ENCODE data around the gene PHLDA2. TPM values are rescaled to one million over a fixed set of nuclear protein-coding genes. Genes with fewer than 3 reads are reported as not detected.

PHLDA2 gene
- total RNA-seq, 4 donors from 2014 or later: 0.93 to 3.7 (median 2.3) TPM; not detected in 1

DNA sequence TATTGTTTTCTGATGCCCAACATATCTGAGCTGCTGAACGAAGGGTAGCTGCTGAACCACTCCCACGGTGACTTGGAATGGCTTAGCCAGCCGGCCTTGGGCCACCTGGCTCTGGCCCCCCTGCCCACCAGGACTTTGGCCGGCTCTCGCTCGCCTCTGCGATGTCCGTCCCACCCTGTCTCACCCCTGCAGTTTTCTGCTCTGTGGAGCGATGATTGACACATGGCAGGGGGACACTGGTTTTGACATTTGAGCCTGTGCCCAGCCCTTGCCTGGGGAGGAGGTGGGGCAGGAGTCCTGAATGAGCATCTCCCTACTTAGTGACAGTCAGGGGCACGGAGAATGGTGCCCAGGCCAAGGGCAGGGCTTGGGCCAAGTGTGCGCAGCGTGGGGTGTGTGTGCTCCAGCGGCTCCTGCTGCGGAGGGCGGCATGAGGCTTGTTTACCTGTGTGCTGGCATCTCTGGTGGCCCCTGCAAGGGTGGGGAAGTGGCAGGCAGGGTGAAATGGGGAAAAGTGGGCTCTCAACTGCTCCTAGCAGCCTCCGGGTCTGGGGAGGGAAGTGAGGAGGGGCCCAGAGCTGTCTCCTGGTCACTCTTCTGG lies 27.9 kb downstream of the PHLDA2 start:
- intact Hi-C loops (cut with DNase I): no loop called here
- H3K9me3 ChIP-seq: no peaks in the 10 kb centered on the region
- no peaks in the 10 kb centered on the region for H3K27me3 ChIP-seq
- peaks cover 14 to 36% of the 10 kb centered on the region in 2 donors for H3K4me1 ChIP-seq
- peak overlapping the region; percentile 57 to 77 (median 69) for H3K27ac ChIP-seq
- TF ChIP-seq POLR2A (IDR thresholded peaks at IDR 0.05): no peak
- TF ChIP-seq, protein P1, sequence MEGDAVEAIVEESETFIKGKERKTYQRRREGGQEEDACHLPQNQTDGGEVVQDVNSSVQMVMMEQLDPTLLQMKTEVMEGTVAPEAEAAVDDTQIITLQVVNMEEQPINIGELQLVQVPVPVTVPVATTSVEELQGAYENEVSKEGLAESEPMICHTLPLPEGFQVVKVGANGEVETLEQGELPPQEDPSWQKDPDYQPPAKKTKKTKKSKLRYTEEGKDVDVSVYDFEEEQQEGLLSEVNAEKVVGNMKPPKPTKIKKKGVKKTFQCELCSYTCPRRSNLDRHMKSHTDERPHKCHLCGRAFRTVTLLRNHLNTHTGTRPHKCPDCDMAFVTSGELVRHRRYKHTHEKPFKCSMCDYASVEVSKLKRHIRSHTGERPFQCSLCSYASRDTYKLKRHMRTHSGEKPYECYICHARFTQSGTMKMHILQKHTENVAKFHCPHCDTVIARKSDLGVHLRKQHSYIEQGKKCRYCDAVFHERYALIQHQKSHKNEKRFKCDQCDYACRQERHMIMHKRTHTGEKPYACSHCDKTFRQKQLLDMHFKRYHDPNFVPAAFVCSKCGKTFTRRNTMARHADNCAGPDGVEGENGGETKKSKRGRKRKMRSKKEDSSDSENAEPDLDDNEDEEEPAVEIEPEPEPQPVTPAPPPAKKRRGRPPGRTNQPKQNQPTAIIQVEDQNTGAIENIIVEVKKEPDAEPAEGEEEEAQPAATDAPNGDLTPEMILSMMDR (IDR thresholded peaks at IDR 0.05): no peak
- H3K4me3 ChIP-seq (replicated peaks in 1 of 3): peak overlapping the region in 1 of 3 donors; percentile 45
- no peak for DNase-seq
- WGBS, 2 donors: 86 to 90% methylated on average over 16 of the region's 16 CpGs
- H3K36me3 ChIP-seq: no peaks in the 10 kb centered on the region

DNA sequence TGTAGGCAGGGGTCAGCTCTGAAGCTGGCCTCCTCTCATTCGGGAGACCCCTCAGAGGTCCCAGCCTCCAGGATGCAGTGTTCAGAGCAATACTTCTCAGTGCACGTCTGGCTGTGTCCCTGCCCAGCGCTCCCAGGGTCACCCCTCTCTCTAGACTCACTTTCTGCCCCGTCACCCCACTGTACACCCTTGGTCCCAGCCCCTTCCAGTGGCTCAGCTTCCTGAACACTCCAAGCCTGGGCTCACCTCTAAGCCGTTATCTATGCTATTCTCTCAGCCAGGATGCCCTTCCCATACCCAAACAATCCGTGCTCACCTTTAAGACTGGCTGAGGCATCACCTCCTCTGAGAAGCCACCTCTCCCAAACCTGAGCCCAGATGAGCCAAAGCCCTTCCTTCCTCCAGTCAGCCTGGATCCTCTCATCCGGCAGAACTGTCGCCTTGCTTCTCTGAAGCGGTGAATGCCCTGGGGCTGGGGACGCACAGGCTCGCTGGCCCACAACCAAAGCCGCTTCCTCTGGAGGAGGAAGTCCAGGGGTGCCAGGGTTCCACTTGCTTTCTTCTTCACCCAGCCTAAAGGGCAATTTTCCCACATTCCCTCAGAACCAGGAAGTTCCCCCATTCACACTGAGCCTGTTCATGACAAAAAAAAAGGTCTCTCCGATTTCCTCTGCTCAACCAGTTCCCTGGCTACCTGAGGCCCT lies 30.0 kb downstream of the PHLDA2 start:
- no peaks in the 10 kb centered on the region for H3K9me3 ChIP-seq
- H3K36me3 ChIP-seq: no peaks in the 10 kb centered on the region
- peaks cover 14 to 36% of the 10 kb centered on the region in 2 donors for H3K4me1 ChIP-seq
- H3K27ac ChIP-seq: peak overlapping the region in 2 of 3 donors; percentile 49 to 65
- TF ChIP-seq POLR2A (IDR thresholded peaks at IDR 0.05): no peak
- TF ChIP-seq, protein P1 (IDR thresholded peaks at IDR 0.05): no peak
- no peak overlapping the region for H3K4me3 ChIP-seq (replicated peaks in 1 of 3)
- no peaks in the 10 kb centered on the region for H3K27me3 ChIP-seq
- 77 to 79% methylated on average over 13 of the region's 13 CpGs for WGBS, 2 donors
- DNase-seq: no peak
- intact Hi-C loops (cut with DNase I): loop anchor here (10.0 kb wide), 1 partner anchor 594 kb away; the partner anchor contains the start of genes C11orf21 and TSPAN32

DNA sequence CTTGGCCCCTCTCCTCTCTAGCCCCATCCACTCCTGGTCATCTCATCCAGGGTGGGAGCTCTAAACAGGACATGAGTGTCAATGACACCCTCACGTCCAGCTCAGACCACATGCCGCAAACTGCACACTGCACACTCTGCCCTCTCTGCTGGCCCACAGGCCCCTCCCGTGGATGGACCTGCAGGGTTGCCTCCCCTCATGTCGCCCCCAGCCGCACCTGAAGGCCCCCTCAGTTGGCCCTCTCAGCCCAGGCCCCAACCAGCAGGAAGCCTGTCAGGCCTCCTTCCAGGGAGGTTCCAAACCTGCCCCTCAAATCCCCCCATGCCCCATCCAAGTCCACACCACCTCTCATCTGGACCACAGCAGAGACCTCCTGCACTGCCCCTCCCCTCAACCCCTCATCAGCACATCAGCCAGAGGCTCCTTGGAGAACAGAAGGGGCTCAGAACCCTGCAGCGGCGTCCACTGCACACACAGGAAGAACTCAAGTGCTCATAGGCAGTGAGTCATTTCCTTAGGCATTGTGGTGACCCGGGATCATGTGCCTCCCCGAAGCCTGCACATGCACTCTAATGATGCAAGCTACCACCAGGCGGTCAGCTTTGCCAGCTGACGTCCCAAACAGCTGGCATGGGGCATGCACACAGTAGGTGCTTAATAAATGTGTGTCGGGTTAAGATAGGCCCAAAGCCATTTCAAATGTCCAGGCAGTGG lies 30.7 kb downstream of the PHLDA2 start:
- Histone ChIP-seq H3K4me1 (peaks cover 14 to 35% of the 10 kb centered on the region in 2 donors), H3K4me3 (replicated peaks in 1 of 3) (no peak overlapping the region)

DNA sequence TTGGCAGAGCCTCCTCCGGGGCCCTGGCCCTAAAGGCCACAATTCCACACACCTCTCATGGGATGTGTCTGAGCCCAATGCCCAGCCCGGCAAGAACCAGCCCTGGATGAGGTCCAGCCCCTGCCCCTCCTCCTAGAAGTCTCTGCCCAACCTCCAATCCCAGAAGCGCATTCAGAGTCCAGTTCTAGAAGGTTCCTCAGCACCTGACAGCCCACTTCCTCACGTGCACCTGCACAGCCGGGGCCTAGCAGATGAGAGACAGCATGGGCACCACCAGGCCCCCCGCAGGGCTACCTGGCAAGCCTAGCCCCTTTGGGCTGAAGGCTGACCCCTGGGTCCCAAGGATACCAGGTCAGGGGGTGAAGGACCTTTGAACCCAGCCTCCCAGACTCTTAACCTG lies 32.2 kb downstream of the PHLDA2 start:
- H3K4me1 ChIP-seq: peaks cover 14 to 32% of the 10 kb centered on the region in 2 donors
- H3K4me3 ChIP-seq (replicated peaks in 1 of 3): no peak overlapping the region
- H3K36me3 ChIP-seq: no peaks in the 10 kb centered on the region
- intact Hi-C loops (cut with DNase I): loop anchor here (10.0 kb wide), 1 partner anchor 592 kb away; the partner anchor contains the start of genes C11orf21 and TSPAN32
- no peak for TF ChIP-seq POLR2A (IDR thresholded peaks at IDR 0.05)
- TF ChIP-seq, protein P1 (IDR thresholded peaks at IDR 0.05): no peak
- H3K27me3 ChIP-seq: no peaks in the 10 kb centered on the region
- H3K27ac ChIP-seq: no peak overlapping the region
- no peak for DNase-seq
- whole genome bisulfite sequencing, 2 donors: 92 to 97% methylated on average over 5 to 6 of the region's 6 CpGs
- H3K9me3 ChIP-seq: no peaks in the 10 kb centered on the region

More for the DNA sequence above, 30.7 kb downstream of the PHLDA2 start:
- TF ChIP-seq, protein P1 (IDR thresholded peaks at IDR 0.05): no peak
- no peak for TF ChIP-seq POLR2A (IDR thresholded peaks at IDR 0.05)
- intact Hi-C loops (cut with DNase I): loop anchor here (10.0 kb wide), 1 partner anchor 594 kb away; the partner anchor contains the start of genes C11orf21 and TSPAN32
- DNase-seq: peak; percentile 40 to 53
- H3K27ac ChIP-seq: peak overlapping the region in 2 of 3 donors; percentile 49 to 65
- no peaks in the 10 kb centered on the region for H3K9me3 ChIP-seq
- no peaks in the 10 kb centered on the region for H3K36me3 ChIP-seq
- 66 to 78% methylated on average over 6 to 11 of the region's 12 CpGs for WGBS, 2 donors
- no peaks in the 10 kb centered on the region for H3K27me3 ChIP-seq
